Ecto neural progenitor cell (in vitro differentiated cells): ENCODE data around the gene SLC35A5.

Source experiments
- DNase-seq: peaks from one replicate; pipeline ENCODE4 v3.0.0-alpha.2; 2018; ENCODE audit warnings: low spot score

SLC35A5 gene

GRCh38 chr3:112627419-112627818, 65.6 kb downstream of the SLC35A5 start:
- no peak for DNase-seq

- no peak for DNase-seq
These were observed 66.1 kb downstream of the SLC35A5 start for GRCh38 chr3:112627919-112628466.

GRCh38 chr3:112629425-112629824, 67.6 kb downstream of the SLC35A5 start:
- no peak for DNase-seq

GRCh38 chr3:112631257-112631656, 69.4 kb downstream of the SLC35A5 start:
- no peak for DNase-seq

- DNase-seq, result no peak
These were observed 70.8 kb downstream of the SLC35A5 start for GRCh38 chr3:112632596-112632995.

- no peak for DNase-seq
These were observed 71.3 kb downstream of the SLC35A5 start for GRCh38 chr3:112633191-112633590.

- no peak for DNase-seq
These were observed 71.9 kb downstream of the SLC35A5 start for GRCh38 chr3:112633757-112634156.

GRCh38 chr3:112634786-112635541, 73.1 kb downstream of the SLC35A5 start:
- no peak for DNase-seq
